Liver (tissue), 3 donors: Measurements from ENCODE around the gene ATP13A2.

ENCODE experiments used
- FOXA1 ChIP-seq: IDR thresholded peaks from 2 replicates; pipeline ENCODE4 v1.6.1; 2016; ENCODE audit warnings: antibody characterized with exemption
- HNF4G ChIP-seq: IDR thresholded peaks from 2 replicates; pipeline ENCODE4 v1.6.1; 2016; ENCODE audit warnings: antibody characterized with exemption
- JUND ChIP-seq, 2 donors: IDR thresholded peaks; 2 replicates each; pipeline ENCODE4 v1.6.1; 2016; ENCODE audit warnings: antibody characterized with exemption in 2 of 2
- YY1 ChIP-seq: IDR thresholded peaks from 2 replicates; pipeline ENCODE4 v1.6.1; 2016; ENCODE audit warnings: antibody characterized with exemption, mild to moderate bottlenecking
- TF ChIP-seq, protein P1 (sequence below): fragments of 150-350 bp; IDR thresholded peaks from 2 replicates; pipeline ENCODE4 v1.5.1; 2017; ENCODE audit warnings: improper control_type of control experiment, low read depth, low read length; ENCODE audit not compliant: missing input control
- TF ChIP-seq, protein P2 (sequence below): IDR thresholded peaks from 2 replicates; pipeline ENCODE4 v1.6.1; 2016; ENCODE audit warnings: antibody characterized with exemption, mild to moderate bottlenecking
- TF ChIP-seq, protein P3 (sequence below): IDR thresholded peaks from 2 replicates; pipeline ENCODE4 v1.6.1; 2016; ENCODE audit warnings: antibody characterized with exemption
- TF ChIP-seq, protein P4 (sequence below): IDR thresholded peaks from 2 replicates; pipeline ENCODE4 v1.6.1; 2016; ENCODE audit warnings: antibody characterized with exemption
- TF ChIP-seq, protein P5 (sequence below): IDR thresholded peaks from 2 replicates; pipeline ENCODE4 v1.6.1; 2016; ENCODE audit warnings: antibody characterized with exemption
- donor health status: healthy.
- donor health status: healthy.

DNA sequence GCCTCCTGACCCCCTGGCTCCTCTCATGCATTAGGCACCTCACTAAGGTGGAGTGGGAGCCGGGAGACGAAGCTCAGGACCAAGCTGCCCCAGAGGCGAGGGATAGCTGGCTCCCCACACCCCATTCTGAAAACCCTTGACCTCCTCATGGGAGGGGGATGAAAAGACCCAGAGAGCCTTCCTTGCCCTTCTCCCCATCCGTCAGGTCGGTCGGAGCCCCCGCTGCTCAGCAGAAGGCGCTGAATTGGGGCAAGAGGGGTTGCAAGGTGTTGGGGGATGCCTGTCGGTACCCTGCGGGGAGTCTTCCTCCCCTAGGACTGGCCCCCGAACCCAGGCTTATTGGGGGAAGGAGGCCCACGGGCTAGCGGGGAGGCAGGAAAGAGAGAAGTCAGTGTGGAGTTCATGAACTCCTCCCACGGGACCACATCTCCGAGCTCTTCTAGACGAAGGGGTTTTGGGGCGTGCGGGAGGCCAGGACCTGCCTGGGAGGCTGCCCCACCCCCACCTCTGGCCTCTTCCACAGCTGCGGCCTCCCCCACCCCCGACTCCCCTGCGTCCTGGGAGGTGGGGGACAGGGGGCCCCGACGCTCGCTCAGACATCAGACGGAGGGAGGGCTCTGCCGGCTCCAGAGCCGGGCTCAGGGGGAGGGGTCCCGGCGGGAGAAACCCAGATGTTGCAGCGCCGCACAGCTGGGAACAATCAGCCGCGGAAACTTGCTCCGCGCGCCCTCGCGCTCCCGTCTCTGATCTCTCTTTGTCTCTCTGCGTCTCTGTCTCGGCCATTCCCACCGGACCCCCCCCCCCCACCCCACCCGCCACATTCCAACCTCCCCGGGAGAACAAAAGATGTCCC is 32.0 kb downstream of the ATP13A2 start:
- TF ChIP-seq JUND (IDR thresholded peaks at IDR 0.05) (no peak), YY1 (no peak), HNF4G (no peak), FOXA1 (no peak)
- TF ChIP-seq, protein P1, sequence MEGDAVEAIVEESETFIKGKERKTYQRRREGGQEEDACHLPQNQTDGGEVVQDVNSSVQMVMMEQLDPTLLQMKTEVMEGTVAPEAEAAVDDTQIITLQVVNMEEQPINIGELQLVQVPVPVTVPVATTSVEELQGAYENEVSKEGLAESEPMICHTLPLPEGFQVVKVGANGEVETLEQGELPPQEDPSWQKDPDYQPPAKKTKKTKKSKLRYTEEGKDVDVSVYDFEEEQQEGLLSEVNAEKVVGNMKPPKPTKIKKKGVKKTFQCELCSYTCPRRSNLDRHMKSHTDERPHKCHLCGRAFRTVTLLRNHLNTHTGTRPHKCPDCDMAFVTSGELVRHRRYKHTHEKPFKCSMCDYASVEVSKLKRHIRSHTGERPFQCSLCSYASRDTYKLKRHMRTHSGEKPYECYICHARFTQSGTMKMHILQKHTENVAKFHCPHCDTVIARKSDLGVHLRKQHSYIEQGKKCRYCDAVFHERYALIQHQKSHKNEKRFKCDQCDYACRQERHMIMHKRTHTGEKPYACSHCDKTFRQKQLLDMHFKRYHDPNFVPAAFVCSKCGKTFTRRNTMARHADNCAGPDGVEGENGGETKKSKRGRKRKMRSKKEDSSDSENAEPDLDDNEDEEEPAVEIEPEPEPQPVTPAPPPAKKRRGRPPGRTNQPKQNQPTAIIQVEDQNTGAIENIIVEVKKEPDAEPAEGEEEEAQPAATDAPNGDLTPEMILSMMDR: no peak
- TF ChIP-seq, protein P2, sequence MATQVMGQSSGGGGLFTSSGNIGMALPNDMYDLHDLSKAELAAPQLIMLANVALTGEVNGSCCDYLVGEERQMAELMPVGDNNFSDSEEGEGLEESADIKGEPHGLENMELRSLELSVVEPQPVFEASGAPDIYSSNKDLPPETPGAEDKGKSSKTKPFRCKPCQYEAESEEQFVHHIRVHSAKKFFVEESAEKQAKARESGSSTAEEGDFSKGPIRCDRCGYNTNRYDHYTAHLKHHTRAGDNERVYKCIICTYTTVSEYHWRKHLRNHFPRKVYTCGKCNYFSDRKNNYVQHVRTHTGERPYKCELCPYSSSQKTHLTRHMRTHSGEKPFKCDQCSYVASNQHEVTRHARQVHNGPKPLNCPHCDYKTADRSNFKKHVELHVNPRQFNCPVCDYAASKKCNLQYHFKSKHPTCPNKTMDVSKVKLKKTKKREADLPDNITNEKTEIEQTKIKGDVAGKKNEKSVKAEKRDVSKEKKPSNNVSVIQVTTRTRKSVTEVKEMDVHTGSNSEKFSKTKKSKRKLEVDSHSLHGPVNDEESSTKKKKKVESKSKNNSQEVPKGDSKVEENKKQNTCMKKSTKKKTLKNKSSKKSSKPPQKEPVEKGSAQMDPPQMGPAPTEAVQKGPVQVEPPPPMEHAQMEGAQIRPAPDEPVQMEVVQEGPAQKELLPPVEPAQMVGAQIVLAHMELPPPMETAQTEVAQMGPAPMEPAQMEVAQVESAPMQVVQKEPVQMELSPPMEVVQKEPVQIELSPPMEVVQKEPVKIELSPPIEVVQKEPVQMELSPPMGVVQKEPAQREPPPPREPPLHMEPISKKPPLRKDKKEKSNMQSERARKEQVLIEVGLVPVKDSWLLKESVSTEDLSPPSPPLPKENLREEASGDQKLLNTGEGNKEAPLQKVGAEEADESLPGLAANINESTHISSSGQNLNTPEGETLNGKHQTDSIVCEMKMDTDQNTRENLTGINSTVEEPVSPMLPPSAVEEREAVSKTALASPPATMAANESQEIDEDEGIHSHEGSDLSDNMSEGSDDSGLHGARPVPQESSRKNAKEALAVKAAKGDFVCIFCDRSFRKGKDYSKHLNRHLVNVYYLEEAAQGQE: no peak
- TF ChIP-seq, protein P3, sequence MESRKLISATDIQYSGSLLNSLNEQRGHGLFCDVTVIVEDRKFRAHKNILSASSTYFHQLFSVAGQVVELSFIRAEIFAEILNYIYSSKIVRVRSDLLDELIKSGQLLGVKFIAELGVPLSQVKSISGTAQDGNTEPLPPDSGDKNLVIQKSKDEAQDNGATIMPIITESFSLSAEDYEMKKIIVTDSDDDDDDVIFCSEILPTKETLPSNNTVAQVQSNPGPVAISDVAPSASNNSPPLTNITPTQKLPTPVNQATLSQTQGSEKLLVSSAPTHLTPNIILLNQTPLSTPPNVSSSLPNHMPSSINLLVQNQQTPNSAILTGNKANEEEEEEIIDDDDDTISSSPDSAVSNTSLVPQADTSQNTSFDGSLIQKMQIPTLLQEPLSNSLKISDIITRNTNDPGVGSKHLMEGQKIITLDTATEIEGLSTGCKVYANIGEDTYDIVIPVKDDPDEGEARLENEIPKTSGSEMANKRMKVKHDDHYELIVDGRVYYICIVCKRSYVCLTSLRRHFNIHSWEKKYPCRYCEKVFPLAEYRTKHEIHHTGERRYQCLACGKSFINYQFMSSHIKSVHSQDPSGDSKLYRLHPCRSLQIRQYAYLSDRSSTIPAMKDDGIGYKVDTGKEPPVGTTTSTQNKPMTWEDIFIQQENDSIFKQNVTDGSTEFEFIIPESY: no peak
- TF ChIP-seq, protein P4, sequence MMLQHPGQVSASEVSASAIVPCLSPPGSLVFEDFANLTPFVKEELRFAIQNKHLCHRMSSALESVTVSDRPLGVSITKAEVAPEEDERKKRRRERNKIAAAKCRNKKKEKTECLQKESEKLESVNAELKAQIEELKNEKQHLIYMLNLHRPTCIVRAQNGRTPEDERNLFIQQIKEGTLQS: no peak
- TF ChIP-seq, protein P5, sequence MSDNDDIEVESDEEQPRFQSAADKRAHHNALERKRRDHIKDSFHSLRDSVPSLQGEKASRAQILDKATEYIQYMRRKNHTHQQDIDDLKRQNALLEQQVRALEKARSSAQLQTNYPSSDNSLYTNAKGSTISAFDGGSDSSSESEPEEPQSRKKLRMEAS: no peak
